PC-9 (cell line): ENCODE results near the gene CEP68. TPM values are rescaled to one million over a fixed set of nuclear protein-coding genes. Genes with fewer than 3 reads are reported as not detected.

Experiments used
- BruUV-seq: library from RNA; stranded (reverse); fragments of 400-500 nt; replicated peaks from 2 replicates; lab custom pipeline; 2021; lab: Mats Ljungman, UMichigan
- CTCF ChIA-PET: fragments of 300-600 bp; sonication (Branson Sonifier 250); formaldehyde crosslinking; loops from one replicate; lab custom pipeline; 2022; ENCODE audit warnings: antibody characterized with exemption; lab: Charles Lee
- POLR2A ChIA-PET: fragments of 300-600 bp; sonication (Branson Sonifier 250); formaldehyde crosslinking; loops from one replicate; lab custom pipeline; 2022; ENCODE audit warnings: antibody characterized with exemption; ENCODE audit not compliant: unreplicated experiment; lab: Charles Lee
- DNase-seq, 2 experiments: peaks; one replicate each; pipeline versions ENCODE4 v3.0.0 to v3.0.0-alpha.2; 2015 to 2022; ENCODE audit warnings: mixed read lengths in 1 of 2
- H2AFZ ChIP-seq: fragments of 200-600 bp; sonication (generic); 2 replicates; pipeline ENCODE4 v1.8.1; 2017; ENCODE audit warnings: antibody characterized with exemption
- H3F3A ChIP-seq: fragments of 200-600 bp; sonication (generic); 2 replicates; pipeline ENCODE4 v1.8.1; 2017; ENCODE audit warnings: antibody characterized with exemption, mild to moderate bottlenecking, low read depth; ENCODE audit not compliant: insufficient read depth
- H3K27ac ChIP-seq: fragments of 200-600 bp; sonication (generic); 2 replicates; pipeline ENCODE4 v1.6.1; 2016; ENCODE audit warnings: mixed run types
- H3K27me3 ChIP-seq: fragments of 200-600 bp; sonication (generic); 2 replicates; pipeline ENCODE4 v1.6.1; 2016; ENCODE audit warnings: low read depth, mixed run types; ENCODE audit not compliant: insufficient read depth
- H3K36me3 ChIP-seq: fragments of 200-600 bp; sonication (generic); 2 replicates; pipeline ENCODE4 v1.6.1; 2016; ENCODE audit warnings: low read depth, mixed run types
- H3K4me1 ChIP-seq: fragments of 200-600 bp; sonication (generic); replicated peaks from 2 replicates; pipeline ENCODE4 v1.6.1; 2016; ENCODE audit warnings: mixed run types; ENCODE audit not compliant: insufficient read depth
- H3K4me2 ChIP-seq: fragments of 200-600 bp; sonication (generic); 2 replicates; pipeline ENCODE4 v1.6.1; 2017; ENCODE audit warnings: mixed run types
- H3K4me3 ChIP-seq: fragments of 200-600 bp; sonication (generic); 2 replicates; pipeline ENCODE4 v1.6.1; 2016; ENCODE audit warnings: mixed run types
- H3K79me2 ChIP-seq: fragments of 200-600 bp; sonication (generic); 2 replicates; pipeline ENCODE4 v1.6.1; 2017; ENCODE audit warnings: low read depth, mixed run types
- H3K9me2 ChIP-seq: fragments of 200-600 bp; sonication (generic); 2 replicates; pipeline ENCODE4 v1.8.1; 2017; ENCODE audit warnings: mild to moderate bottlenecking; ENCODE audit not compliant: insufficient read depth
- H3K9me3 ChIP-seq: fragments of 200-600 bp; sonication (generic); 2 replicates; pipeline ENCODE4 v1.8.1; 2016; ENCODE audit warnings: low read depth; ENCODE audit not compliant: insufficient read depth
- H4K20me1 ChIP-seq: fragments of 200-600 bp; sonication (generic); 2 replicates; pipeline ENCODE4 v1.8.1; 2017; ENCODE audit not compliant: insufficient read depth
- CTCF ChIP-seq: fragments of 200-600 bp; sonication (generic); conservative IDR thresholded peaks from 2 replicates; pipeline ENCODE4 v1.6.1; 2017; ENCODE audit warnings: mixed run types, antibody characterized with exemption, mild to moderate bottlenecking, moderate library complexity
- EZH2 ChIP-seq: fragments of 200-600 bp; sonication (generic); IDR thresholded peaks from 2 replicates; pipeline ENCODE4 v1.8.0; 2017; ENCODE audit warnings: antibody characterized with exemption, low read depth
- intact Hi-C: fragments of 100-400 bp; cut with micrococcal nuclease; formaldehyde crosslinking; loops from one replicate; pipeline ENCODE4 v1.10.0; 2022; ENCODE audit not compliant: unreplicated experiment
- total RNA-seq: library from RNA; stranded (reverse); gene quantifications from 2 replicates; pipeline ENCODE4 v1.2.3, GENCODE V29; 2021

The CEP68 gene
- total RNA-seq, 1 experiment from 2014 or later: 10.8 TPM

DNA sequence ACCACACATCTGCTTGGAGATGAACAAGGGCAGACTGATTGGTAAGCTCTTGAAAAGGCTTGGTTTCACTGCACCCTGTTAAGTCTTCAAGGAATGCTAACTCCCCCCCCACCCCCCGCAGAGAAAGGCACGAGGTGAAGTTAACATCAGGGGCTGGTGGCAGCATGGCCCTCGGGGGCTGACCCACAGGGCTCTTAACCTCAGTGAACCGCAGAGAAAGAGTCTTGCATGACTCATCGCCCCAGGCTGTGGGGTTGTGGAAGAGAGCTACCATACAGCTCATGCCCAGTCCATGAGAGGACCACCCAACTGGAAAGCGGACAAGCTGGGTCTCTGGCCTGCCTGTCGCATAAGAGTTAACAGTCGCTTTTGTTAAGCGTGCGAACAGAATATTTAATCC, 10.6 kb upstream of the CEP68 start:
- Histone ChIP-seq H3K9me3 (peaks cover 19% of the 10 kb centered on the region), H3K9me2 (no peaks in the 10 kb centered on the region), H3K4me2 (no peak overlapping the region), H3K27ac (no peak overlapping the region), H3K4me1 (peaks cover 17% of the 10 kb centered on the region), H3F3A (0 out of 2 replicates have a peak, but pooled peaks cover 6% of the 10 kb centered on the region), H2AFZ (no peak overlapping the region), H4K20me1 (no peaks in the 10 kb centered on the region), H3K4me3 (no peak overlapping the region), H3K36me3 (0 out of 2 replicates have a peak, but pooled peaks cover 6% of the 10 kb centered on the region), H3K79me2 (no peaks in the 10 kb centered on the region), H3K27me3 (no peaks in the 10 kb centered on the region)
- TF ChIP-seq EZH2 (no peak), CTCF (no peak)
- ChIA-PET CTCF (no interaction called here), POLR2A (no interaction called here)
- no peak for DNase-seq
- BruUV-seq: no TSS peak
- intact Hi-C loops: loop anchor here (10.0 kb wide), 1 partner anchor 711 kb away; no protein-coding TSS in a partner anchor

DNA sequence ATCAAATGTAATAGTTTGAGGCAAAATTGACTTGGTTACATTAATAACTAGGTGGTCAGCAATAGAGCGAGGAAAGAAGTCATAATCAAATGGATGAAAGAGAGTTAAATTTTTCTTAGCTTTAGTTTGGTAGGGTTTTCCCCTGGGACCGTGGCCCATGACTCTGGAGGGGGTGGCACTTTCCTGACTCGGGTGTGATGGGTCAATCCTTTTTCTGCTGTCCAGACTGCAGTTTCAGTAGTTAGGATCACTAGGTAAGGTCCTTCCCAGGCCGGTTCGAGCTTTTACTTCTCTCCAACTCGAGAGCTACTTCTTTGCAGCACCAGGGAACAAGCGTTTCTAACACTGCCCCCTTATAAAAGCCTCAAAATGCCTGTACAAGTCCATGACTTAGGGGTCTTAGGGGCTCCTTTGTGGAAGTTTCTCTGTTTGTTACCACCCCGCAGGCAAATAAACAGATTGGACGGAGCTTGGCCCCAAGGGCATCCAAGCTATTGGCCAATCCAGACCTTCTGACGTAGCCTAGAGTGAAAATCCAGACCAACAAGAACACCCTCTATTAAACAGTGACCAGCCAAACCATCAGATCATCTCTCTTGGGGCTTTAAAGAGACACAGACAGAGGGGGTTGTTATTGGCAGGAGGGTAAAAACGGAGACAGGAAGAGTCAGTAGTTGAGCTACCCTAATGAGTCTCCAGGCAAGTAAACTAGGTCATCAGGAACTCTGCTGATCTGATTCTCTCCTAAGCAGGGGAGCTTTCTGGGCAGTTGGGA, 9.4 kb upstream of the CEP68 start:
- H4K20me1 ChIP-seq: no peaks in the 10 kb centered on the region
- H3K36me3 ChIP-seq: 0 out of 2 replicates have a peak, but pooled peaks cover 6% of the 10 kb centered on the region
- intact Hi-C loops: loop anchor here (10.0 kb wide), 1 partner anchor 712 kb away; no protein-coding TSS in a partner anchor
- TF ChIP-seq EZH2: no peak
- no peak for TF ChIP-seq CTCF
- no peak overlapping the region for H3K27ac ChIP-seq
- H3K4me1 ChIP-seq: peaks cover 17% of the 10 kb centered on the region
- no peak overlapping the region for H2AFZ ChIP-seq
- H3K79me2 ChIP-seq: no peaks in the 10 kb centered on the region
- no peaks in the 10 kb centered on the region for H3K9me2 ChIP-seq
- DNase-seq: no peak
- H3K4me3 ChIP-seq: no peak overlapping the region
- no peak overlapping the region for H3K4me2 ChIP-seq
- no TSS peak for BruUV-seq
- 0 out of 2 replicates have a peak, but pooled peaks cover 6% of the 10 kb centered on the region for H3F3A ChIP-seq
- ChIA-PET POLR2A (interaction anchor here (0.6 kb wide), 2 partner anchors 9 to 105 kb away, joined by 3 to 4 read pairs; no protein-coding TSS in a partner anchor), CTCF (interaction anchor here (0.5 kb wide), 1 partner anchor 165 kb away, joined by 5 read pairs; no protein-coding TSS in a partner anchor)
- peaks cover 19% of the 10 kb centered on the region for H3K9me3 ChIP-seq
- H3K27me3 ChIP-seq: no peaks in the 10 kb centered on the region

DNA sequence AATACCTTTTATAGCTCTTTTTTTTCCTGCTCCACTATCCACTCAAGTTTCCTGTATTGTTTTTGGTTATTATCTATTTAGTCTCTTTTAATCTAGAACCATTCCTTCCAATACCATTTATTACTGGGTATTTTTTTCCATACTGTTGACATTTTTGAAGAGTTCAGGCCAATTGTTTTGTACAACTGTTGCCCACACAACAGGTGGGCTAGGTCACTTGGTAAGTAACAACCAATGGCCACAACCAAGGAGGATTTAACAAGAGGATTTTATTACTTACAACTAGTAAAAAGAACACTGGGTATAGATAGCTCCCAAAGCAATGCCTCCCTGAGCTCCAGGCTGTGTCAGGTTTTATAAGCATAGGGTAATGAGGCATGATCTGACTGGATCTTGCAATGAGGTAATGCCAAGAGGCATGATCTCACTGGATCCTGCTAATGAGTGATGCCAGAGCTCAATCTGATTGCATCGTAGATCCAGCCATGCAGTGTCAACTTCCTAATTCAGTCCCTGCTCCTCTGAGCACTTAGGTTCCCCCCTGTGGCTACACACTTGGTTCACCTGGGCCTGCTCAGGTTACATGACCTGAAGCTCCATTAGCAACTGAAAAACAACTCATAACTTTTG, 7.1 kb upstream of the CEP68 start:
- peak overlapping the region; percentile 74 for H3K27ac ChIP-seq
- 0 out of 2 replicates have a peak, but pooled peaks cover 5% of the 10 kb centered on the region for H3K36me3 ChIP-seq
- H3K4me2 ChIP-seq: peak overlapping the region; percentile 23; the same call in 1 of the 2 replicates
- intact Hi-C loops: loop anchor here (10.0 kb wide), 1 partner anchor 714 kb away; no protein-coding TSS in a partner anchor
- H3K4me3 ChIP-seq: no peak overlapping the region
- no peaks in the 10 kb centered on the region for H4K20me1 ChIP-seq
- peak overlapping the region; percentile 10; the same call in 1 of the 2 replicates for H2AFZ ChIP-seq
- 0 out of 2 replicates have a peak, but pooled peaks cover 6% of the 10 kb centered on the region for H3F3A ChIP-seq
- POLR2A ChIA-PET: interaction anchor here (0.6 kb wide), 1 partner anchor 32 kb away, joined by 7 read pairs; no protein-coding TSS in a partner anchor
- peak in 1 of 2 experiments; percentile 76 for DNase-seq
- TSS peak; percentile 30 for BruUV-seq
- CTCF ChIA-PET: no interaction called here
- peaks cover 8% of the 10 kb centered on the region for H3K9me3 ChIP-seq
- H3K9me2 ChIP-seq: no peaks in the 10 kb centered on the region
- H3K4me1 ChIP-seq: peaks cover 17% of the 10 kb centered on the region
- no peaks in the 10 kb centered on the region for H3K27me3 ChIP-seq
- TF ChIP-seq CTCF (no peak), EZH2 (no peak)
- H3K79me2 ChIP-seq: no peaks in the 10 kb centered on the region
